ENCODE data around the gene MAPT. TPM values are rescaled to one million over a fixed set of nuclear protein-coding genes. Genes with fewer than 3 reads are reported as not detected.

The MAPT gene
- total RNA-seq, 1 donor from 2014 or later = 3.5 TPM

- no peaks in the 10 kb centered on the region for H3K9me3 Mint-ChIP-seq
- DNase-seq (ENCODE audit: extremely low spot score, unreplicated experiment) = no peak
- no peak overlapping the region for H3K27ac Mint-ChIP-seq
- peaks cover 70% of the 10 kb centered on the region for H3K27me3 Mint-ChIP-seq
- no peak for TF ChIP-seq CTCF (conservative IDR thresholded peaks at IDR 0.05)
- no peaks in the 10 kb centered on the region for H3K36me3 Mint-ChIP-seq
- H3K4me1 Mint-ChIP-seq (ENCODE audit: unreplicated experiment) = no peaks in the 10 kb centered on the region
- H3K4me3 Mint-ChIP-seq = no peak overlapping the region
Observed at GRCh38 chr17:45941395-45941794, 47.0 kb downstream of the MAPT start.

- H3K4me3 Mint-ChIP-seq = no peak overlapping the region
Observed at GRCh38 chr17:45942284-45942683, 47.9 kb downstream of the MAPT start.

GRCh38 chr17:45946841-45947256 is 52.5 kb downstream of the MAPT start:
- no peak for DNase-seq (ENCODE audit: extremely low spot score, unreplicated experiment)
- Mint-ChIP-seq H3K4me1 (ENCODE audit: unreplicated experiment) (no peaks in the 10 kb centered on the region), H3K4me3 (no peak overlapping the region), H3K36me3 (no peaks in the 10 kb centered on the region), H3K27ac (no peak overlapping the region), H3K9me3 (no peaks in the 10 kb centered on the region), H3K27me3 (peaks cover 68% of the 10 kb centered on the region)
- TF ChIP-seq CTCF (conservative IDR thresholded peaks at IDR 0.05) = no peak

More at GRCh38 chr17:45942284-45942683, 47.9 kb downstream of the MAPT start:
- Mint-ChIP-seq H3K27ac (no peak overlapping the region), H3K4me1 (ENCODE audit: unreplicated experiment) (no peaks in the 10 kb centered on the region), H3K36me3 (no peaks in the 10 kb centered on the region), H3K27me3 (peaks cover 65% of the 10 kb centered on the region), H3K9me3 (no peaks in the 10 kb centered on the region)
- no peak for DNase-seq (ENCODE audit: extremely low spot score, unreplicated experiment)
- TF ChIP-seq CTCF (conservative IDR thresholded peaks at IDR 0.05) = no peak

- Mint-ChIP-seq H3K27ac (no peak overlapping the region), H3K9me3 (no peaks in the 10 kb centered on the region), H3K4me3 (no peak overlapping the region), H3K27me3 (peaks cover 59% of the 10 kb centered on the region), H3K4me1 (ENCODE audit: unreplicated experiment) (no peaks in the 10 kb centered on the region), H3K36me3 (no peaks in the 10 kb centered on the region)
- no peak for TF ChIP-seq CTCF (conservative IDR thresholded peaks at IDR 0.05)
- no peak for DNase-seq (ENCODE audit: extremely low spot score, unreplicated experiment)
Observed at GRCh38 chr17:45948498-45948880, 54.1 kb downstream of the MAPT start.

- Mint-ChIP-seq H3K9me3 (no peaks in the 10 kb centered on the region), H3K27me3 (peaks cover 53% of the 10 kb centered on the region), H3K4me3 (peak overlapping the region; percentile 44), H3K36me3 (no peaks in the 10 kb centered on the region), H3K27ac (no peak overlapping the region), H3K4me1 (ENCODE audit: unreplicated experiment) (no peaks in the 10 kb centered on the region)
- peak; percentile 79 for TF ChIP-seq CTCF (conservative IDR thresholded peaks at IDR 0.05)
- DNase-seq (ENCODE audit: extremely low spot score, unreplicated experiment) = peak; percentile 77
Observed at GRCh38 chr17:45948881-45949624, 54.7 kb downstream of the MAPT start.
